CD4-positive, alpha-beta T cell treated with Interleukin-4 for 4 hours (primary cell): ENCODE data around the gene NPAS3.

Experiments used
- DNase-seq: peaks from one replicate; pipeline ENCODE4 v3.0.0-alpha.2; 2020

NPAS3 gene

DNA sequence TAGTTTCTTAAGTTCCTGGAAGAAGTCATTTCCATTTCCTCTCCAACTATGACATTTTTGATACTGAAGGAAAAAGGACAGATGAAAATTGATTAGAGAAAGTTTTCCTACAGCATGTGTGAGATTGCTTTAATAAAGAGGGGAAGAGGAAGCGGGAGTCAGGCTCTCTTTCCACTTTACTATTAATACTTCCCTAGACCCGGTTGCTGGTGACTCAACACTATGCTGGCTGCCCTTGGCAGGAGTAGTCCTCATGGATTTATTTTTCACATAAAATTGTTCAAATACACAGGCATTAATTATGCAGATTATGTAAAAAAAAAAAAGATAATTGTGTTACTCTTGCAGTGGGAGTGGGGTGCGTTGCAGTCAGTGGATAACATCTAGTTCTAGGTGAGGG, 718.8 kb downstream of the NPAS3 start:
- DNase-seq, result no peak

DNA sequence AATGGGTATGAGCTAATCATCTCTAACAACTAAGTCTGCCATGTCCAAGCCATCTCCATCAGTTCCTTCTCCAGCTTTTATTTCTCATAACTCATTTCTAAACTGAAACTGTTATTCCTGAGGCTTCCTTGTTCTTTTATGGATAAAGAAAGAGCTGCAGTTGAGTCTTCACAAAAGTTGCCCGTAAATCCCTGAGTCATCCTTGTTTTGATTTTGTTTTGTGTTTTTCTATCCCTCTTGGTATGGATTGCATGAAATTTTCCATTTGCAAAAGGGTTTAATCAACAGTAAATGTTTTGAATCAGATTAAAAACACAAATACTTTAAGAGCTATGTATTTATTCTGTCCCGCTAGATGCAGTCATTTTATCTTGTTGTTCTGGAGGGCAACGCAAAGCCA, 721.6 kb downstream of the NPAS3 start:
- DNase-seq, result no peak

DNA sequence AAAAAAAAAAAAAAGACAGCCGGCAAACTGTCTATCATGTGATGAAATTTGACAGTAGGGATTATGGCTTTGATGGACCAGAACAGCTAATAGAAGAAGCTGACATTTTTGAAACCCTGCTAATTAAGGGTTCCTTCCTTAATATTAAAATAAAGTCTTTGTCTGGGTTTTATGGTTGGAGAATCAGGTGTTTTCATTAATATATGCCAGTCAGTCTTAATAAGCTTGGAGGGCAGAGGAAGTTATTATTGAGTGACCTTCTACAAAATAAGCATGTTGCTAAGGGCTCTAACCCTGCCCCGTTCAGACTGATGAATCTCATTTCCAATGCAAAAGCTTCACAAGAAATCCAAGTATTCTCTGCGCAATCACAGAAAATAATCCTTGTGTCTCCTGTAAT, 722.4 kb downstream of the NPAS3 start:
- DNase-seq, result no peak

DNA sequence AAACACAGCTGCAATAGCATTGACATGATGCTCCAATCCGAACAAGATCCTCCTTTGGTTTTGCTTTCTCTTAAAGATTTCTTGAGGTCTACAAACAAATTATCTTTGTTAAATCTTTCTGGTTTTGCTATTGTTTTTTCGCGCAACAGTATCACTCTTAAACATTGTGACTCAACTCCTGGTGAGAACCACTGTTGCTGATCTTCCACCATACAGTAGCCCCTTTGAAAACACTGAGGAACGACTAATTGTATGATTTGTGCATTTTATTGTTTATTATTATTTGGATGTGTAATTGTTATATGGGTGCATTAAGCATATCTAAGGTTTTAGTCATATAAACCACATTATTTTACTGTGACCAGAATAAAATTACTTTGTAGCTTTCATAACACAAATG, 729.4 kb downstream of the NPAS3 start:
- no peak for DNase-seq

DNA sequence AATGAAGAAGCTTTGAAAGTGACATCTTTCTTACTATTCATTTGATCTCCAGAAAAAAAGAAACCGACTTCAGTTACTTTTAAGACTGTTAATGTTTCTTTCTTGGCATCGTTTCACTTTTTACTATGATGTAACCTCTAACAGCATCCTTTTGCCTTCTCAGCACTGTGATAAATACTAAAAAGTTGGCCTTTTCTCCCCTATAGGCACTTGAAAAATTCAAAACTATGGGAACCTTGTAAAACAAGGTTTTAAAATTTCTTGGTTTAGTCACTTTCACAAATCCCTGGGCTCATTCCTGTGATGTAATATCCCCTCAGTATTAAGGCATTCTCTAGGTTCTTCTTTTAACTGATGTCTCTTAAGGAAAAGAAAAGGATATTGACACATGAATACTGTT, 730.4 kb downstream of the NPAS3 start:
- DNase-seq, result no peak

DNA sequence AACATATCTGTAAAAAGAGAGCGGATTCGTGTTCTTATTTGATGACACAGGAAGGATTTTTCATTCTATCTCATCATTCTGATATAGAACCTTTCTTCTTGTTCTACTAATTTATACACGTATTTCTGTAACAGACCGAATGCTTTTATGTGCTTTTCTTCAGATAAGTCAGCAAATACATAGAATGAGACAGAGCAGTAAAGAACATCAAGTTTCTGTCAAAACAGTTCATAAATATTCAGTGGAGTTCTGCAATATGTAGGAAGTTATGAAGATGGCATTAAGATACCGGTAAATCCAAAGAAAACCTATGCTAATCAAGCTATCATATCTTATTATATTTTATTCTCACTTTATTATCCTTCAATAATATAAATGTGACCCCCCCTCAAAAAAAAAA, 731.6 kb downstream of the NPAS3 start:
- no peak for DNase-seq

DNA sequence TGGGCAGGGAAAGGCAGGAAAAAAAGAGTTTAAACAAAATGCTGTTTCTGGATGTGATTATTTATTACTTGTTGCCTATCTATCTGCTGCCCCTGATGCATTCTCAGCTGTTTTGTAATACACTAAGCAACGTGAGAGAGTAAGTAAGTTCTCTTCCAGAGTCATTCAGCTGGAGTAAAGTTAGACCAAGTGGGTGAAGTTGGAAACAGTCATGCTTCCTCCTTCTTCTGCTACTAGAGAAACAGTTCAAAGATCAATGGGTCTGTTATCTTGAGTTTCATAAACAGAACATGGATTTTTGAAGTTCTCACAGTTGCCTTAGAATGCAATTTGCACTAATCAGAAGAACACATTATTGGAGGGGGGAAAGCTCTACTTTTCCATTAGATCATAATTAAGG, 732.9 kb downstream of the NPAS3 start:
- no peak for DNase-seq

DNA sequence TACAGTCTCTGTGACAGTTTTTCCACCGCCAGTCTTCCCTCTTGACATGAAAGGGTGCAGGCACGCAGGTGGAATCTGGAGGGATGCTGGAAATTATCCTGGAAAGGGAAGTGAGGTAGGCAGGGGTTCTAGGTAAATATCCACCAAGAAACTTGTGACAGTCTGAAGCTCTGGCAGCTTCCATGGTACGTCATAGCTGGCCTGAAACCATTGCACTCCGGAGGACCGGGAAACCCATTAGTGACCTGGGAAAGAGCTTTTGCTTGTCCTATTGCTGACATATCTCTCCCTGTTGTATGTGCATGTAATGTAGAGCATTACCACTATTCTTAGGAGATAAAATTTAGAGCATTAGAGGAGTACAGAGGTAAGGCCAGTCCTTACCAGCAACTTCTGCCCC, 736.2 kb downstream of the NPAS3 start:
- DNase-seq, result no peak

DNA sequence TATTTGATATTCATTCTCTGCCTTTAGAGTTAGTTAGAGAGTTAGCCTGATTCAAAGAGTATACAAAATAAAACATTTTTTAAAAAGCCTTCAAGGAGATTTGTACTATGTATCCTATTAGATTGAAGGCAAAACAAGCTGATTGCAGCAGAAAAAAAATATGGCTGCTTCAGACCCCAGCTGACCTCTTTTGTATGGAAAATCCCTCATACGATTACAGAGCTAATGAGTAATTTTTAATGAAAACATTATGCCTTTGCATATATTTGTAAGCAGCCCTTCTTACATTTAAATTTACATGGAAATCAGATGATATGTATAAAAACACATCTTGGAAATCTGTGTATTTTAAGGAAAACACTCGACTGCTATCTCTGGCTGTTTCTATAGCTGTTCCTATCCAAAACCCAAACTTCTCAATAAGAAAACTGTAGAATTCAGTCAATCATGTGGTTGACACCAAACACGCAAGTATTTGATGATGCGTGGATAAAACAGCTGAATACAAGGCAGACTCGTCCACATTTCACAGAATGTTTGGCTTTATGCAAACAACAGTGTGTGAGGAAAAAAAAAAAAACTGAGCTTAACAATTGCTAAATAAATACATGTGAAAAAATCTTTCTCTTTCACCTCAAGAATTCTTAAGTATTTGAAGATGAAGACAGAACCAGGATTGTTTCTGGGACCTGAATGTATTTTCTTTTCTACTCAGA, 736.9 kb downstream of the NPAS3 start:
- no peak for DNase-seq

DNA sequence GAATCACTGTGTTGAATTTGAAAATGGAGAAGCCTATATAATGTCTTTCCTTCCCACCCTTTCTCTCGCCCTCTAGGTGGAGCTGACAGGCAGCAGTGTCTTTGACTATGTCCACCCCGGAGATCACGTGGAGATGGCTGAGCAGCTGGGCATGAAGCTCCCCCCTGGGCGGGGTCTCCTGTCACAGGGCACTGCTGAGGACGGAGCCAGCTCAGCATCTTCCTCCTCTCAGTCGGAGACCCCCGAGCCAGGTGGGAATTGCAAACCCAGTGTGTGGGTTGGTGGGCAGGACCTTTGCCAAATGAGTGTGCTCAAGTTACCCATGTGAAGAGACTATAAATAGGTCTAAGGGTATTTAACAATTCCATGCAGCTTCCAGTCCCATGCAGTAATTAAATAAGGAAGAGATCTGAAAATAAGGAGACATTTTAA, 737.5 kb downstream of the NPAS3 start:
- no peak for DNase-seq

DNA sequence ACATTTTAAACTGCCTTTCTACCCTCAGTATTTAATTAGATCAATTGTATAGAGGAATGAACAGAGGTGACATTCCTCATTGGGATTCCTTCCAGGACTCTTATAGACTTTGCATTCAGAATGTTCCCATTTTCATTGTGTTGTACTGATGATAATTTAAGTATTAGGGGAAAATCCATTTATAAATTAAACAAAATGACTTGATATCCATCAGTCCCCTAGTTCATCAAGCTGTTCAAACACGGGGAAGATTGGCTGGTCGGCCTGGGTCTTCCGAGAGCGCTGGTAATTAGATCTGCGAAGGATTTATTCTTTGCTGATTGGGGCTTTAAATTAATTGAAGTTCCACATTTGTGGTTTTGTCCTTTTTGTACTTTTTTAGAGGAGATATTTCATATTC, 738.2 kb downstream of the NPAS3 start:
- no peak for DNase-seq

DNA sequence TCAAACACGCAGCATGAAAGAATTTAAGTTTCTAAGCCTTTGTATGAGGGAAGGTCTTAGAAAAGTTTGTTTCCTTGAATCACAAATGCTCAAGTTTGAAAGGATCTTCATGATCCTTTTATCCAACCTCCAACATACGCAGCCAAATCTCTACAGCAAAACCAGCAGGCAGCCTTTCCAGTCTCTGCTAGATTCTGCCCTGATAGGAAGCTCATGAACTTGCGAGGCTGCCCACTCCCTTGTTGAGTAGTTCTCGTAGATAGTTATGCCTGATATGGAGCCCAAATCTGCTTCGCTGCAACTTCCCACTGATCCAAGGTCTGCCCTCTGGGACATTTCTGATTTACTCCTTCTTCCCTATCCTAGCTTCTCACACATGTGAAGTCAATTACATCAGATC, 739.3 kb downstream of the NPAS3 start:
- DNase-seq, result no peak

DNA sequence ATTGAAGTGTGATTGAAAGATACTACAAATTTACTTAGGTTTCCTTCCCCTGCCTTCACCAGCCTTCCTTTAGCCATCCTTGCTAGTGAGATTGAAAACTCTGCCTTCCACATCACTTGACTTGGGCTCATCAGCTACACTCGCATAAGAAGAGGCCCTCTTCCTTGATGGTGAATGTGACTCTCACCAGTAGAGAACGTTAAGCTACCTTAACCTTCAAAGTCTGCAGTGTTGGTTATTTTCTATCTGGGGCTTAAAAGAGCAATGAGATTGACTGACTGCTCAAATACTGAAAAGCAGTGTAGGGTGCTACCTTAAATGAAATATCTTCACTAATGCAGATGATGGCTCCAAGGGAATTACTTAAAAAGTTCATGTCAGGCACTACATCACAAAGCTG, 740.3 kb downstream of the NPAS3 start:
- no peak for DNase-seq

DNA sequence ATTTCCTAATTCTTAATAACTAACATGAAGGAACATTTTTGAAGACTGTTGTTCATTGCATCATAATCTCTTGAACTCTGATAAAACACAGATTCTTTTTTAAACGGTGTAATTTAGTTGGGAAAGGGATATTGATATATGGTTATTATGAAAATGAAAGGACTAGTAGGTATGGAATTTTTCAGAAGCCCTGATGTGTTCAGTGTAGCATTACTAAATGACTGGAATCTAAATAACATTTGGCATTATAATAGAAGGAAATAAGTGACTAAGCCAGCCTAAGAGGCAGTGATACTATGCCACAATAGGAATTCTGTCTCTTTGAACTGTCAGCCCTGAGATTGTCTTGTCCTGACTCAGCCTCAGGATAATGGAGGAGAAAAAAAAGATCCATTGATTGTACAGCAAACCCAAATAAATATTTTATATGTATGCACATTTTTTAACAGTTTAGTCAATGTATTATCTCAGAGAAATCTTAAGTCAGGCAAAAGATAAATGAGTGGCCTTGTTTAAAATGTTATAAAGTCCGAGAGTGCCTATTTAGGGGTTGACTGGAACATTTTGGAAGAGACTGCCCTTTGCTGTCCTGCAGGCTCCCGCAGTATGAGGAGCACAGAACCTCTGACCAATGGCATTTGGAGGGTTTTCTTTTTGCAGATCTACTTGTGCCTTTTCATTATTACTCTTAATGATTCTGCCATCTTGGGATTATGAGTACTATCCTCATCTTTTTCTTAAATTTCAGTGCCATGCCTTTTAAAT, 741.0 kb downstream of the NPAS3 start:
- DNase-seq, result no peak

DNA sequence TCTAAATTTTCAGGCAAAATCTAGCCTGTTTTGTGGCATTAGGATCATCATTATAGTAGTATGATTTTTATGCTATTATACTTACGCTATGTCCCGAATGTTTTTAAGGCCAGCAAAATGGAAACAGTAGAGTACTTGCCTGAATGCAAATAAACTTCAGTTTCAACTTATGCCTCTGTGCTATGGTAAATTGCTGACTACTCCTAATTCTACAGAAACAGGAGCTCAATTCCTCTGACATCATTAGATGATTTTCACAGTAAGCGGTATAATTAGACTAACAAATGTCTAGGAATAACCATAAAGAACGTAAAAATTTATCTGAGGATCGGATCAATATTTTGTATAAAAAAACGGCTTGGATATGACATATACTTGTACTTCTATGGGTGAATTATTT, 742.2 kb downstream of the NPAS3 start:
- no peak for DNase-seq

DNA sequence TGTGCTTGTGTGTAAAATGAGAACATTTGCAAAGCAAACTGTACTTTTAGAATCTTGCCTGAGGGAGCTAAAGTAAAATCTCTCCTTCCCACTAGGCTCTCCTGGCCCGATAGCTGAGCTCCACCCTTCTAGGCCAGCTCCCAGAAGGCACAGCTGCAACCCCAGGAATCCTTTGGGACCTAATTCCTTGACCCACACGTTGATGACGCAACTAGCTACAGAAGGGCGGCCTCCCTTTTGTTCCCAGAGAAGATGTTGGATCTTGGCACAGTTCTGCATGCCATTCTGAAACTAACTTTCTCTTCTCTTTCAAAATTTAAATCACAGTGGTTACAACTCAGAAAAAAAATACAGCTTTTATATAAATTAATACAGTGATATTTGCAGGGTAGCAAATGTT, 744.1 kb downstream of the NPAS3 start:
- no peak for DNase-seq

DNA sequence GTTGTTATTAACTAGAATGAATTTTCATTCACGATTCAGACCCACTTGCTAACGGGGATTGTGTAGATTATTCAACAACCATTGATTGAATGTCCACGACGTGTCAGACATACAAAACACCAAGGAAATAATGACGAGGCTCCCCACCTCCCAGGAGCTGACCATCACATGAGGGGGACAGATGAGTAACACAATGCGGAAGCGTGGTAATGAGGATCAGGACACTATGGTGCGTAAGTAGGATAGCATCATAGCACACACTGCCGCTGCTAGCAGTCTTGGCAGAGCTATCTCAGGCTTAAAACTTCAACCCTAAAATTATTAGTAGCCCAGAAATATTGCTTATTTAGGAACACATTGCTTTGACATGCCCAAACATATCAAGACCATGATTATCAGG, 746.3 kb downstream of the NPAS3 start:
- DNase-seq, result no peak

DNA sequence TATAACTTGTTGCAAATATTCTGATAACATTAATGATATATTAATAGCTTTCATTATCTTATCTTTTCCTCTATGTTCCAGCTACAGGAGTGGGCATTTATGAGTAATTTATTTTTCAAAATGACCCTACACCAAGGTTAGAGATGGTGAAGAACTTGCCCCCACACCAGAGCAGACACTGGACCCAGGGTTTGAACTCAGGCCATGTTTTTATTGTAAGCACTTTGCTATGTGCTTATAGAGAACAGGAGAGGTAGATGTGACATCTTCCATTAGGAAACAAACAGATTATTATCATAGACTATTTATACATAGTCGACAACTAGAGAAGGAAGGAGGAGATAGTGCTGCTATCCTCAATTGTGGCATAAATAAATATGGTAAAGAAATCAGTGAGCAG, 747.0 kb downstream of the NPAS3 start:
- no peak for DNase-seq

DNA sequence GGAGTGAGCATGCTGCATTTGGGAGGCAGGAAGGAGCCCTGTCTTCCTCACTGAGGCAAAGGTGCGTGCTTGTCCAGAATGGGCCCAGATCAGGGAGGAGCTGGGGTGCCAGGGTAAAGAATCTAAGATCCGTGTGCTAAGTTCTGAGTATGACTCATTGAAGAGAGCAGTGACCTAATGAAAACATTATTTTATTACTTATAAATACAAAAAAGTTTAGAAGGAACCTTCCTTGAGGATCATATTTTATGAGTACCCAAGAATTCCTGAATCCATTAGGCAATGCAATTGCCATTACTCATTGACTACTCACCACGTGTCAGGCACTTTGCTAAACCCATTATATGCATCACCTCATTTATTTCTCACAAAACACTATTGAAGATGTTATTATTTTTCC, 747.5 kb downstream of the NPAS3 start:
- DNase-seq, result no peak

DNA sequence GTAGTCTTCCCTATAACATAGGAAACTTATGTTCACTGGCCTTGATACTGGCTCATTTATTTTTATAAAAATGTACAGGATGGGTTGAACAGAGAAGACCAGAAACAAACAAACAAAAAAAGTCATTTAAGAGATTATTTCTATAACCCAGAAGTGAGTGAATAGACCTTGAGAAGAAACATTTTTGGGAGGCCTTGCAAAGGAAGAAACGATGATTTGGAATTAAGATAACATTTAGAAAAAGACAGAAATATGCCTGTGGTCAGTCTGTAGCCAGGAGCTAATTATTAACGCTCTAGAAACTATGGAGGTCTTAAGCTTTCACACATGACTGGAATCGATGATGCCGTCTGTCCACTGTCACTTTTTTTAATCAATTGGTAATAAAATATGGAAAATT, 748.2 kb downstream of the NPAS3 start:
- no peak for DNase-seq

DNA sequence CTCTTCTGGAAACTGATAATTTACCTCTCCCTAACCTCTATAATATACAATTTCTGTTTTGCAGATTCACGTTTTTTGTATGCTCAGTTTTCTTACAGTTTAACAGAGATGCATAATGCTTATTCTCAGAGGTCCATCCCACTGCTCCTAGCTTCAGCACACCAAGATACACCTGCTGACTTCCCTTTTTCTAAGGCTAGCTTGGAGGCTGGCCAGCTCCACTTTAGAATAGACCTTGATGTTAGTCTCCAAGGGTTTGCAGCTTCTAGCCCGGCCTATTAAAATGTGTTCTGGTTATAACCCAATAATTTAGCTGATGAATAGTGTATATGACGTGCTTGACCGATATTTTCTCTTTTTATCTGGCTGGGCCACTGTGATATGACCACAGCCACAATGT, 751.0 kb downstream of the NPAS3 start:
- DNase-seq, result no peak

DNA sequence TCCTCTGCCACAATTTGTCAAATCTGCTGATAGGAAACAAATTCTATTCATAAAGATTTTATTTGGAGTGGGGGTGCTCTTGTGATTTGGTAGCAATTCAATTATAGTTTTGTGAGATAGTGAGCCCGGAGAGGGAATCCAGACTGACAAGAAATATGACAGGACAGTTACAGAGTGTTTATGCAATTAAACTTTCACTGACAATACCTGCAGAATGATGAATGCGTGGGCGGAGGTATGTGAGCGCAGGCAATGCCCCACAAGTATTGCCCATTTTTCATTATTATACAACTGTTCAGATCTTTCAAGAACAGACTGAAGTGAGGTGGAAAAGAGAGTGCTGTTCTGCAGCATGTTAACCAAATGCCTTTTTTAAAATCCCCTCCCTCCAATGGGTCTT, 753.2 kb downstream of the NPAS3 start:
- no peak for DNase-seq

DNA sequence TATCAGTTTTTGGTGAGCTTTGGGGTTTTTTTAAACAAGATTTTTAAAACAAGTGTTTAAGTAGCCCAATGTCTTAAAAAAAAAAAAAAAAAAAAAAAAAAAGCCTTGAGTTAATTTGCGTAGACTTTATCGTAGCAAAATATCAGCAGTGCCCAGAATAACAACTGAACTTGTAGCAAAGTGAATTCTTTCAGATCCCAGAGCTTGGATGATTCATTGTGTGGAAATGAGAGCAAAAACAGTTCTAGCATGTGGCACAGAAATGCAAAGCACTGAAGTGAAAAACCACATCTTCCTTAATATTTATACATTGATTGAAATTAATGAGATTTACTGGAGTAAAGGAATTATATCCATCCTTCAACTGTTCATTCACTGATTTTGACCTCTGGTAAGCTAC, 754.1 kb downstream of the NPAS3 start:
- no peak for DNase-seq

DNA sequence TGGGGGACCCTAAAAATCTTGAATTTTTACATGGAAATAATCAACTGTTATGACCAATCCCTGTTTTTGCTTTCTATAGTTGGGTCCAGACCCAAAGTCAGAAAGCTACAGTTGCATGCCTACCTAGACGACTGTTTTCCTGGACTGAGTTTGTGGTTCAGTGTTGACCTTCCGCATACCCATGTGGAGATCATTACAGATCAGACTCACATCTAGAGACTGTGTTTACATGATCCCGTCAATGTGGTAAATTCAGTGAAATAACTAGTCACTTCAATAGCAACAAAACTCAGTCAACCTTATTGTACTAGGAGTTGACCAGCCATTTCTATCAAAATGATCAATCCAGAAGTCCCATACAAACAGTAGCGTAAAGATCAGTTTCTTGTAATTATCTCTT, 754.6 kb downstream of the NPAS3 start:
- DNase-seq, result no peak

DNA sequence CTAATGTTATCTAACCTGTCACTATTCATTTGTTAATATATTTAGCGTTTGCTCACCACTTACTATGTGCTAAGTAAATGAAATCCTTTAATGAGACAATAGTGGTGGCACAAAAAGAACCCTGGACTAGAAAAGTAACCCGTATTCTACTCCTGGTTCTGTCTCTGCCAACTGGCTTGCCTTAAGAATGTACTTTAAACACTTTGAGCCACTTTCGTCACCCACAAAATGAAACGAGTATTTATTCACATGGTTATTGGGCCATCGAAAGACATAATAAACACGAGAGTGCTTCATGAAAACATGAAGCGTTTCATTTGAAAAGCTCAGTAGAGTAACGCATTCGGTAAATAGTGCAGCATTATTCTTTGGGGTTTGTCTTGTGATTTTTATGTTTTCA, 757.5 kb downstream of the NPAS3 start:
- no peak for DNase-seq
